A549 (cell line): ENCODE data around the gene SLC39A2. TPM values are rescaled to one million over a fixed set of nuclear protein-coding genes. Genes with fewer than 3 reads are reported as not detected.

Source experiments
- ATAC-seq, 2 experiments: fragments of 200-7000 bp in 1 of 2; fragments of >200 bp in 1 of 2; cut with Nextera tagmentation in 1 of 2; cut with Tn5 transposase in 1 of 2; 3 replicates each; pipeline versions ENCODE4 v1.8.0 to v1.9.1; 2018 to 2020; ENCODE audit warnings: mild to moderate bottlenecking in 1 of 2, moderate library complexity in 1 of 2
- CTCF ChIA-PET: fragments of 300-600 bp; sonication (Branson Sonifier 250); formaldehyde crosslinking; extraction: SDS; loops from one replicate; lab custom pipeline; 2021; ENCODE audit warnings: antibody characterized with exemption, inconsistent platforms; lab: Yijun Ruan, JAX
- POLR2A ChIA-PET: fragments of 350-600 bp; formaldehyde crosslinking; extraction: SDS; loops from one replicate; lab custom pipeline; 2021; ENCODE audit warnings: antibody characterized with exemption, inconsistent platforms; lab: Yijun Ruan, JAX
- DNase-seq, 2 experiments: peaks; one replicate each; pipeline versions ENCODE4 v3.0.0 to v3.0.0-alpha.2; 2011 to 2016; ENCODE audit warnings: low read depth in 1 of 2, low spot score in 1 of 2
- FAIRE-seq: peaks from 2 replicates; lab custom pipeline; 2011; peaks lifted over from hg19 to GRCh38; lab: Jason Lieb, UNC
- H3K27ac ChIP-seq, 2 experiments: fragments of >200 bp; sonication (Bioruptor Twin); formaldehyde crosslinking; 3 replicates each; pipeline ENCODE4 v1.5.1; 2016 to 2017
- H3K4me1 ChIP-seq: fragments of >200 bp; sonication (Bioruptor Twin); formaldehyde crosslinking; 3 replicates; pipeline ENCODE4 v1.6.1; 2016
- H3K4me2 ChIP-seq: fragments of >200 bp; sonication (Bioruptor Twin); formaldehyde crosslinking; 3 replicates; pipeline ENCODE4 v1.6.1; 2016
- H3K4me3 ChIP-seq: fragments of >200 bp; sonication (Bioruptor Twin); formaldehyde crosslinking; 3 replicates; pipeline ENCODE4 v1.5.1; 2016
- H3K9me3 ChIP-seq: fragments of >200 bp; sonication (Bioruptor Twin); formaldehyde crosslinking; 3 replicates; pipeline ENCODE4 v1.6.1; 2016
- ATOH8 ChIP-seq: fragments of 250-450 bp; sonication (Bioruptor Pico); IDR thresholded peaks from 2 replicates; pipeline ENCODE4 v1.5.0; 2020; ENCODE audit warnings: low read depth, mild to moderate bottlenecking, moderate library complexity
- CBX2 ChIP-seq: fragments of 200-600 bp; sonication (generic); IDR thresholded peaks from 2 replicates; pipeline ENCODE4 v1.6.1; 2016; ENCODE audit warnings: low read depth, mild to moderate bottlenecking, borderline replicate concordance
- CTCF ChIP-seq: fragments of >200 bp; sonication (Bioruptor Twin); formaldehyde crosslinking; IDR thresholded peaks from 3 replicates; pipeline ENCODE4 v1.5.1; 2016
- FOXS1 ChIP-seq: fragments of 250-450 bp; sonication (Bioruptor Pico); IDR thresholded peaks from 2 replicates; pipeline ENCODE4 v1.5.0; 2020; ENCODE audit warnings: mild to moderate bottlenecking, moderate library complexity
- HES2 ChIP-seq: fragments of >200 bp; sonication (Bioruptor Twin); formaldehyde crosslinking; IDR thresholded peaks from 2 replicates; pipeline ENCODE4 v1.6.1; 2016
- NPAS2 ChIP-seq: fragments of 250-450 bp; sonication (Bioruptor Pico); IDR thresholded peaks from 2 replicates; pipeline ENCODE4 v1.8.0; 2022; ENCODE audit warnings: mild to moderate bottlenecking, moderate library complexity, borderline replicate concordance
- RARB ChIP-seq: fragments of 250-450 bp; sonication (Bioruptor Pico); IDR thresholded peaks from 2 replicates; pipeline ENCODE4 v1.8.0; 2021; ENCODE audit warnings: mild to moderate bottlenecking, moderate library complexity
- SMC3 ChIP-seq: fragments of >200 bp; sonication (Bioruptor Twin); formaldehyde crosslinking; IDR thresholded peaks from 3 replicates; pipeline ENCODE4 v1.6.1; 2018; ENCODE audit warnings: inconsistent platforms
- TP53 ChIP-seq: fragments of 250-450 bp; sonication (Bioruptor Pico); IDR thresholded peaks from 2 replicates; pipeline ENCODE4 v1.5.0; 2021; ENCODE audit warnings: mild to moderate bottlenecking, moderate library complexity
- whole genome bisulfite sequencing: methylation state at CpG from one replicate; pipeline ENCODE4 v1.1.6; 2017; ENCODE audit errors: missing lambda C conversion rate; 5-methylcytosine and 5-hydroxymethylcytosine counted together
- polyA plus RNA-seq, 4 experiments: library from polyadenylated mRNA; depleted of rRNA in 3 of 4; stranded (reverse); fragments of >200 nt; fragmentation: RNase III in 1 of 4; extraction: RNeasy Plus Mini Kit Qiagen cat#74134 plus additional on column Dnase treatment in 1 of 4; gene quantifications; 2 replicates in 3 of 4; 3 replicates in 1 of 4; pipeline ENCODE4 v1.2.3, GENCODE V29; 2011 to 2017
- small RNA-seq, 6 experiments: library from RNA; depleted of rRNA; stranded (forward); fragments of <200 nt; gene quantifications; one replicate each; pipeline ENCODE3, GENCODE V24; 2012

The SLC39A2 gene
- polyA plus RNA-seq, 2 of the 4 experiments (the other 2 are of a cell fraction): not detected

GRCh38 chr14:21048638-21049037 lies 49.5 kb downstream of the SLC39A2 start:
- FAIRE-seq (no peak), DNase-seq (no peak), ATAC-seq (no peak)
- Histone ChIP-seq H3K9me3 (no peaks in the 10 kb centered on the region), H3K4me2 (no peak overlapping the region), H3K4me1 (no peaks in the 10 kb centered on the region), H3K4me3 (no peak overlapping the region), H3K27ac (no peak overlapping the region)
- ChIA-PET POLR2A (no interaction called here), CTCF (interaction anchor here (1.0 to 6.8 kb wide), 10 partner anchors 9 to 352 kb away, joined by 3 to 44 read pairs (median 10); partner anchors contain the start of genes ARHGEF40 and RNASE8)
- WGBS: 80% methylated on average over 2 of the region's 2 CpGs
- no peak for TF ChIP-seq RARB (CRISPR knock-in tag)

- WGBS: 36% methylated on average over 3 of the region's 3 CpGs
- DNase-seq: no peak
- peaks cover 2% of the 10 kb centered on the region; the same call in 1 of the 3 replicates for H3K4me1 ChIP-seq
- no peak for FAIRE-seq
- ATAC-seq: no peak
- no peaks in the 10 kb centered on the region for H3K9me3 ChIP-seq
- H3K27ac ChIP-seq: no peak overlapping the region
- H3K4me3 ChIP-seq: no peak overlapping the region
- ChIA-PET POLR2A (no interaction called here), CTCF (interaction anchor here (1.4 to 6.8 kb wide), 8 partner anchors 8 to 55 kb away, joined by 3 to 44 read pairs (median 13); no protein-coding TSS in a partner anchor)
- no peak overlapping the region for H3K4me2 ChIP-seq
- TF ChIP-seq CTCF (no peak), CBX2 (no peak), NPAS2 (CRISPR knock-in tag) (no peak), HES2 (no peak), SMC3 (no peak), FOXS1 (CRISPR knock-in tag) (no peak)
These were observed 50.2 kb downstream of the SLC39A2 start for GRCh38 chr14:21049271-21049673.

- H3K9me3 ChIP-seq: no peaks in the 10 kb centered on the region
- no peak overlapping the region for H3K4me3 ChIP-seq
- POLR2A ChIA-PET: no interaction called here
- H3K4me1 ChIP-seq: peaks cover 14% of the 10 kb centered on the region
- no peak overlapping the region for H3K4me2 ChIP-seq
- TF ChIP-seq CTCF: no peak
- TF ChIP-seq ATOH8: no peak
- no peak for TF ChIP-seq TP53 (CRISPR knock-in tag)
- FAIRE-seq (no peak), ATAC-seq (no peak), DNase-seq (no peak)
- 41% methylated on average over 3 of the region's 3 CpGs for WGBS
- CTCF ChIA-PET: interaction anchor here (1.0 to 6.8 kb wide), 10 partner anchors 9 to 195 kb away, joined by 3 to 44 read pairs (median 4); partner anchors contain the start of gene SLC39A2
- no peak overlapping the region for H3K27ac ChIP-seq
These were observed 51.5 kb downstream of the SLC39A2 start for GRCh38 chr14:21050597-21050996.

Small RNAs within 50 kb of the gene (small RNA-seq; reads per million reads assigned to genes)
- gene RN7SL189P: 0 reads per million in 6 experiments

Other genes starting within 250 kb of the SLC39A2 start
- not detected in 2 replicates for gene EDDM3B, start 230.9 kb upstream of the SLC39A2 start, polyA plus RNA-seq (2011; rRNA removed)
- not detected in 3 replicates for gene EDDM3B, start 230.9 kb upstream of the SLC39A2 start, polyA plus RNA-seq (2017; fragmentation: RNase III; extraction: RNeasy Plus Mini Kit Qiagen cat#74134 plus additional on column Dnase treatment)
- not detected in 2 replicates for gene RNASE6, start 218.0 kb upstream of the SLC39A2 start, polyA plus RNA-seq (2011; rRNA removed)
- gene RNASE6, start 218.0 kb upstream of the SLC39A2 start, polyA plus RNA-seq (2017; fragmentation: RNase III; extraction: RNeasy Plus Mini Kit Qiagen cat#74134 plus additional on column Dnase treatment): not detected in 3 replicates
- 0.98 and 1.1 TPM in 2 replicates for gene RNASE1, start 196.4 kb upstream of the SLC39A2 start, polyA plus RNA-seq (2011; rRNA removed)
- 0.13 to 0.55 TPM (median 0.16 TPM) in 3 replicates for gene RNASE1, start 196.4 kb upstream of the SLC39A2 start, polyA plus RNA-seq (2017; fragmentation: RNase III; extraction: RNeasy Plus Mini Kit Qiagen cat#74134 plus additional on column Dnase treatment)
- gene RNASE3, start 107.9 kb upstream of the SLC39A2 start, polyA plus RNA-seq (2011; rRNA removed): not detected in 2 replicates
- gene RNASE3, start 107.9 kb upstream of the SLC39A2 start, polyA plus RNA-seq (2017; fragmentation: RNase III; extraction: RNeasy Plus Mini Kit Qiagen cat#74134 plus additional on column Dnase treatment): not detected in 3 replicates
- gene RNASE2, start 43.8 kb upstream of the SLC39A2 start, polyA plus RNA-seq (2011; rRNA removed): not detected in 2 replicates
- gene RNASE2, start 43.8 kb upstream of the SLC39A2 start, polyA plus RNA-seq (2017; fragmentation: RNase III; extraction: RNeasy Plus Mini Kit Qiagen cat#74134 plus additional on column Dnase treatment): not detected in 3 replicates
- 116 and 126 TPM in 2 replicates for gene METTL17, start 9.3 kb upstream of the SLC39A2 start, polyA plus RNA-seq (2011; rRNA removed)
- 81.4 to 83.1 TPM (median 81.9 TPM) in 3 replicates for gene METTL17, start 9.3 kb upstream of the SLC39A2 start, polyA plus RNA-seq (2017; fragmentation: RNase III; extraction: RNeasy Plus Mini Kit Qiagen cat#74134 plus additional on column Dnase treatment)
- 6.8 and 8.8 TPM in 2 replicates for gene NDRG2, start 25.8 kb downstream of the SLC39A2 start, polyA plus RNA-seq (2011; rRNA removed)
- 3.6 to 4.7 TPM (median 4.1 TPM) in 3 replicates for gene NDRG2, start 25.8 kb downstream of the SLC39A2 start, polyA plus RNA-seq (2017; fragmentation: RNase III; extraction: RNeasy Plus Mini Kit Qiagen cat#74134 plus additional on column Dnase treatment)
- not detected in 2 replicates for gene TPPP2, start 30.9 kb downstream of the SLC39A2 start, polyA plus RNA-seq (2011; rRNA removed)
- gene TPPP2, start 30.9 kb downstream of the SLC39A2 start, polyA plus RNA-seq (2017; fragmentation: RNase III; extraction: RNeasy Plus Mini Kit Qiagen cat#74134 plus additional on column Dnase treatment): not detected in 3 replicates
- gene RNASE13, start 35.5 kb downstream of the SLC39A2 start, polyA plus RNA-seq (2011; rRNA removed): not detected in 2 replicates
- not detected in 3 replicates for gene RNASE13, start 35.5 kb downstream of the SLC39A2 start, polyA plus RNA-seq (2017; fragmentation: RNase III; extraction: RNeasy Plus Mini Kit Qiagen cat#74134 plus additional on column Dnase treatment)
- gene RNASE7, start 43.1 kb downstream of the SLC39A2 start, polyA plus RNA-seq (2011; rRNA removed): not detected in 2 replicates
- not detected in 3 replicates for gene RNASE7, start 43.1 kb downstream of the SLC39A2 start, polyA plus RNA-seq (2017; fragmentation: RNase III; extraction: RNeasy Plus Mini Kit Qiagen cat#74134 plus additional on column Dnase treatment)
- gene RNASE8, start 58.5 kb downstream of the SLC39A2 start, polyA plus RNA-seq (2011; rRNA removed): not detected in 2 replicates
- not detected in 3 replicates for gene RNASE8, start 58.5 kb downstream of the SLC39A2 start, polyA plus RNA-seq (2017; fragmentation: RNase III; extraction: RNeasy Plus Mini Kit Qiagen cat#74134 plus additional on column Dnase treatment)
- gene ARHGEF40, start 71.0 kb downstream of the SLC39A2 start, polyA plus RNA-seq (2011; rRNA removed): 7.8 and 12.9 TPM in 2 replicates
- gene ARHGEF40, start 71.0 kb downstream of the SLC39A2 start, polyA plus RNA-seq (2017; fragmentation: RNase III; extraction: RNeasy Plus Mini Kit Qiagen cat#74134 plus additional on column Dnase treatment): 7.9 to 9.9 TPM (median 9.6 TPM) in 3 replicates
- 17.3 and 18.5 TPM in 2 replicates for gene ZNF219, start 99.4 kb downstream of the SLC39A2 start, polyA plus RNA-seq (2011; rRNA removed)
- gene ZNF219, start 99.4 kb downstream of the SLC39A2 start, polyA plus RNA-seq (2017; fragmentation: RNase III; extraction: RNeasy Plus Mini Kit Qiagen cat#74134 plus additional on column Dnase treatment): 21.5 to 31.0 TPM (median 29.8 TPM) in 3 replicates
- gene TMEM253, start 101.8 kb downstream of the SLC39A2 start, polyA plus RNA-seq (2011; rRNA removed): 0.81 and 1.0 TPM in 2 replicates
- gene TMEM253, start 101.8 kb downstream of the SLC39A2 start, polyA plus RNA-seq (2017; fragmentation: RNase III; extraction: RNeasy Plus Mini Kit Qiagen cat#74134 plus additional on column Dnase treatment): 0.54 to 0.83 TPM (median 0.64 TPM) in 3 replicates
- gene OR5AU1, start 156.8 kb downstream of the SLC39A2 start, polyA plus RNA-seq (2011; rRNA removed): not detected in 2 replicates
- gene OR5AU1, start 156.8 kb downstream of the SLC39A2 start, polyA plus RNA-seq (2017; fragmentation: RNase III; extraction: RNeasy Plus Mini Kit Qiagen cat#74134 plus additional on column Dnase treatment): not detected in 3 replicates